HCT116 (cell line): ENCODE data around the gene CRACR2A.

ENCODE experiments used
- POLR2AphosphoS5 ChIP-seq: IDR thresholded peaks from 2 replicates; pipeline ENCODE4 v1.6.1; 2011; ENCODE audit warnings: mild to moderate bottlenecking, low read depth, low read length, moderate library complexity
- RAD21 ChIP-seq: IDR thresholded peaks from 2 replicates; pipeline ENCODE4 v1.6.1; 2012; ENCODE audit warnings: low read depth, mild to moderate bottlenecking
- SP1 ChIP-seq: IDR thresholded peaks from 2 replicates; pipeline ENCODE4 v1.6.1; 2012; ENCODE audit warnings: low read depth
- SRF ChIP-seq: IDR thresholded peaks from 2 replicates; pipeline ENCODE4 v1.6.1; 2012; ENCODE audit warnings: low read depth
- TF ChIP-seq, protein P1 (sequence below), 3 experiments: fragments of 200-600 bp in 1 of 3; sonication (generic) in 1 of 3; IDR thresholded peaks in 2 of 3; conservative IDR thresholded peaks in 1 of 3; 2 replicates each; pipeline ENCODE4 v1.5.1; 2012 to 2017; ENCODE audit warnings: low read depth in 2 of 3, low read length in 2 of 3, antibody characterized with exemption in 1 of 3, borderline replicate concordance in 1 of 3, control low read depth in 1 of 3, mild to moderate bottlenecking in 1 of 3, mixed read lengths in 1 of 3, mixed run types in 1 of 3, moderate library complexity in 1 of 3; ENCODE audit not compliant: insufficient read depth in 1 of 3
- TF ChIP-seq, protein P2 (sequence below): IDR thresholded peaks from 2 replicates; pipeline ENCODE4 v1.6.1; 2011; ENCODE audit warnings: mild to moderate bottlenecking, low read length, moderate library complexity; ENCODE audit not compliant: insufficient replicate concordance; ENCODE audit errors: extremely low read depth

- TF ChIP-seq RAD21 = no peak
- TF ChIP-seq, protein P1, sequence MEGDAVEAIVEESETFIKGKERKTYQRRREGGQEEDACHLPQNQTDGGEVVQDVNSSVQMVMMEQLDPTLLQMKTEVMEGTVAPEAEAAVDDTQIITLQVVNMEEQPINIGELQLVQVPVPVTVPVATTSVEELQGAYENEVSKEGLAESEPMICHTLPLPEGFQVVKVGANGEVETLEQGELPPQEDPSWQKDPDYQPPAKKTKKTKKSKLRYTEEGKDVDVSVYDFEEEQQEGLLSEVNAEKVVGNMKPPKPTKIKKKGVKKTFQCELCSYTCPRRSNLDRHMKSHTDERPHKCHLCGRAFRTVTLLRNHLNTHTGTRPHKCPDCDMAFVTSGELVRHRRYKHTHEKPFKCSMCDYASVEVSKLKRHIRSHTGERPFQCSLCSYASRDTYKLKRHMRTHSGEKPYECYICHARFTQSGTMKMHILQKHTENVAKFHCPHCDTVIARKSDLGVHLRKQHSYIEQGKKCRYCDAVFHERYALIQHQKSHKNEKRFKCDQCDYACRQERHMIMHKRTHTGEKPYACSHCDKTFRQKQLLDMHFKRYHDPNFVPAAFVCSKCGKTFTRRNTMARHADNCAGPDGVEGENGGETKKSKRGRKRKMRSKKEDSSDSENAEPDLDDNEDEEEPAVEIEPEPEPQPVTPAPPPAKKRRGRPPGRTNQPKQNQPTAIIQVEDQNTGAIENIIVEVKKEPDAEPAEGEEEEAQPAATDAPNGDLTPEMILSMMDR (IDR thresholded peaks at IDR 0.05 in 2 of 3, conservative IDR thresholded peaks at IDR 0.05 in 1 of 3; ENCODE audit: borderline replicate concordance in 1 of 3, insufficient read depth in 1 of 3, low read depth in 2 of 3, low read length in 2 of 3) = no peak
- no peak for TF ChIP-seq POLR2AphosphoS5
- TF ChIP-seq, protein P2, sequence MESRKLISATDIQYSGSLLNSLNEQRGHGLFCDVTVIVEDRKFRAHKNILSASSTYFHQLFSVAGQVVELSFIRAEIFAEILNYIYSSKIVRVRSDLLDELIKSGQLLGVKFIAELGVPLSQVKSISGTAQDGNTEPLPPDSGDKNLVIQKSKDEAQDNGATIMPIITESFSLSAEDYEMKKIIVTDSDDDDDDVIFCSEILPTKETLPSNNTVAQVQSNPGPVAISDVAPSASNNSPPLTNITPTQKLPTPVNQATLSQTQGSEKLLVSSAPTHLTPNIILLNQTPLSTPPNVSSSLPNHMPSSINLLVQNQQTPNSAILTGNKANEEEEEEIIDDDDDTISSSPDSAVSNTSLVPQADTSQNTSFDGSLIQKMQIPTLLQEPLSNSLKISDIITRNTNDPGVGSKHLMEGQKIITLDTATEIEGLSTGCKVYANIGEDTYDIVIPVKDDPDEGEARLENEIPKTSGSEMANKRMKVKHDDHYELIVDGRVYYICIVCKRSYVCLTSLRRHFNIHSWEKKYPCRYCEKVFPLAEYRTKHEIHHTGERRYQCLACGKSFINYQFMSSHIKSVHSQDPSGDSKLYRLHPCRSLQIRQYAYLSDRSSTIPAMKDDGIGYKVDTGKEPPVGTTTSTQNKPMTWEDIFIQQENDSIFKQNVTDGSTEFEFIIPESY = no peak
- TF ChIP-seq SRF = no peak
- TF ChIP-seq SP1 = no peak
Measured at GRCh38 chr12:3698218-3698974, 54.5 kb downstream of the CRACR2A start.
